Dendritic cell treated with granulocyte-macrophage colony-stimulating factor and Interleukin-4, amounts not matched to agents 40 ng/mL and 50 ng/mL, for 4 days (primary cell): Measurements from ENCODE around the gene SMPD3.

Experiments
- H3K27ac Mint-ChIP-seq: one replicate; pipeline ENCODE4 v1.8.0; 2022; ENCODE audit warnings: mild to moderate bottlenecking, mixed read lengths
- H3K27me3 Mint-ChIP-seq: one replicate; pipeline ENCODE4 v1.8.0; 2022; ENCODE audit warnings: mild to moderate bottlenecking, mixed read lengths
- H3K36me3 Mint-ChIP-seq: one replicate; pipeline ENCODE4 v1.8.0; 2022; ENCODE audit warnings: low read depth, mixed read lengths
- H3K4me1 Mint-ChIP-seq: one replicate; pipeline ENCODE4 v1.8.0; 2022; ENCODE audit warnings: low read depth, mixed read lengths
- H3K4me3 Mint-ChIP-seq: one replicate; pipeline ENCODE4 v1.8.0; 2022; ENCODE audit warnings: mild to moderate bottlenecking, moderate library complexity, mixed read lengths
- H3K9me3 Mint-ChIP-seq: one replicate; pipeline ENCODE4 v1.8.0; 2022; ENCODE audit warnings: mixed read lengths
- intact Hi-C: fragments of 100-400 bp; cut with micrococcal nuclease; formaldehyde crosslinking; loops from one replicate; pipeline ENCODE4 v1.15.0; 2022

SMPD3 gene

DNA sequence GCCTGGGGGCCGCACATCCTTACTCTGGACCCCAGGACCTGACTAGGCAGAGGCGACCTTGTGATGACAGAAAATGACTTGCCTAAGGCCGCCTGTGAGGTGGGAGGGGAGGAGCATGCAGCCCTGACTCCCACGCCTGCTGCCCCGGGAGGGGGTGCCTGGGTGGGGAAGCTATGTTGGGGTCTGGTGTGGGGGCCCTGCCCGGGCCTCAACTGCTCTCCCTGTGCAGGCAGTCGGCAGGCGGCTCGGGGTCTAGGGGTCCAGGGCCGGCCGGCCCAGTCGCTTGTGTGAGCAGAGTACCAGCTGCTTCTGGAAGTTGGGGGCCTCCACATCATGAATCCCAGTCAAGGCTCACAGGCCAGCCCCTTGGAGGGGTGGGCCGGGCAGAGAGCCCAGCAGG, 89.4 kb downstream of the SMPD3 start:
- Mint-ChIP-seq H3K4me3 (no peak overlapping the region), H3K27ac (no peak overlapping the region), H3K9me3 (no peaks in the 10 kb centered on the region), H3K4me1 (peaks cover 30% of the 10 kb centered on the region), H3K27me3 (peaks cover 72% of the 10 kb centered on the region), H3K36me3 (peaks cover 68% of the 10 kb centered on the region)
- intact Hi-C loops = no loop called here

DNA sequence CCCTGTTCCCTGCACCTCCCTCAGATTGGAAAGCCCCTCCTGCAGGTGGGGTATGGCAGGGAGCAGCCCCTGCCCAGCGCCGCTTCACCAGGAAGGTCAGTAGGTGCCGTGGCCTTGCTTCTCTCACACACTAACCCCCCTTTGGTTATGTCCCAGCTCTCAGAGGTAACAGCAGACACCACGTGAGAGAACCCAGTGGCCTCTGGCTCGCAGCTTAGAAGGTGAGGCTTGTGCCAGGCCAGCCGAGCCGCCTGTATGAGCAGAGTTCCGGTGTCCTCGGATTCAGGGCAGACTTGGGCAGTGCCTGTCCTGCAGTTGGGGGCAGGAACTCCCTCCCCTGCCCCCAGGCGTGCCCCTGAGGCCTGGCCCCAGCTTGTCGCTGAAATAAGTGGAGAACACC, 90.4 kb downstream of the SMPD3 start:
- Mint-ChIP-seq H3K36me3 (peaks cover 78% of the 10 kb centered on the region), H3K4me1 (peaks cover 22% of the 10 kb centered on the region), H3K27ac (no peak overlapping the region), H3K9me3 (no peaks in the 10 kb centered on the region), H3K4me3 (no peak overlapping the region), H3K27me3 (peaks cover 67% of the 10 kb centered on the region)
- intact Hi-C loops = no loop called here

DNA sequence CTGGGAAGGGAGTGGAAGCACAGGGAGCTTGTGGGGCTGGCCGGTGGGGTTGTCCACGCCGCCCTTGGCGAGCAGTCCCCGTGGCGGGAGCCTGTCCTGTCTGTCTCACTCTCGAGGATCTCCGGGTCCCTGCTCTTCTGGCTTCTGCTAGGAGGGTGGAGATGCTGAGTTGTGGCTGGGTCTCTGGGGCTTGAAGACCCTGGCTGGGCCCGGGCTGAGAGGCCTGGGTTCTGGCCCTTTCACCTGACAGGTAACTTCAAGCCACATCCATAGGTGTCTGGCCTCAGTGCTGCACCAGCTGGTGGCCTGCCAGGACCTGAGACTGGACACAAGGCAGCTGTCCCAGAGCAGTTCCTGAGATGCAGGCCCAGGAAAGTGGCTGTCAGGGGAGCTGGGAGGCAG, 90.8 kb downstream of the SMPD3 start:
- Mint-ChIP-seq H3K4me3 (no peak overlapping the region), H3K27me3 (peaks cover 65% of the 10 kb centered on the region), H3K4me1 (peaks cover 22% of the 10 kb centered on the region), H3K9me3 (no peaks in the 10 kb centered on the region), H3K27ac (no peak overlapping the region), H3K36me3 (peaks cover 82% of the 10 kb centered on the region)
- intact Hi-C loops = no loop called here

DNA sequence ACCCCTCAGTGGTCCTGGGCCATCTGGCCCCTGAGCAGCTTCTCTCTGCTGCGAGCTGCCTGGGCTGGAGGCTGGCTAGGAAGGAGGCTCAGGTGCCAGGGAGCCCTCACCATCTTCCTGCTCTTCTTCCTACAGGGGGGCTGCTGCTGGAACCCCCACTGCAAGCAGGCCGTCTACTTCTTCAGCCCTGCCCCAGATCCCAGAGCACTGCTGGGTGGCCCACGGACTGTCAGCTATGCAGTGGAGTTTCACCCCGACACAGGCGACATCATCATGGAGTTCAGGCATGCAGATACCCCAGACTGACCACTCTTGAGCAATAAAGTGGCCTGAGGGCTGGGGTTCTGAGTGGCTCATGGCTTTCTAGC, 91.4 kb downstream of the SMPD3 start:
- peaks cover 22% of the 10 kb centered on the region for H3K4me1 Mint-ChIP-seq
- no peaks in the 10 kb centered on the region for H3K9me3 Mint-ChIP-seq
- H3K27ac Mint-ChIP-seq = no peak overlapping the region
- no peak overlapping the region for H3K4me3 Mint-ChIP-seq
- H3K27me3 Mint-ChIP-seq = peaks cover 65% of the 10 kb centered on the region
- H3K36me3 Mint-ChIP-seq = peaks cover 88% of the 10 kb centered on the region
- intact Hi-C loops = no loop called here

DNA sequence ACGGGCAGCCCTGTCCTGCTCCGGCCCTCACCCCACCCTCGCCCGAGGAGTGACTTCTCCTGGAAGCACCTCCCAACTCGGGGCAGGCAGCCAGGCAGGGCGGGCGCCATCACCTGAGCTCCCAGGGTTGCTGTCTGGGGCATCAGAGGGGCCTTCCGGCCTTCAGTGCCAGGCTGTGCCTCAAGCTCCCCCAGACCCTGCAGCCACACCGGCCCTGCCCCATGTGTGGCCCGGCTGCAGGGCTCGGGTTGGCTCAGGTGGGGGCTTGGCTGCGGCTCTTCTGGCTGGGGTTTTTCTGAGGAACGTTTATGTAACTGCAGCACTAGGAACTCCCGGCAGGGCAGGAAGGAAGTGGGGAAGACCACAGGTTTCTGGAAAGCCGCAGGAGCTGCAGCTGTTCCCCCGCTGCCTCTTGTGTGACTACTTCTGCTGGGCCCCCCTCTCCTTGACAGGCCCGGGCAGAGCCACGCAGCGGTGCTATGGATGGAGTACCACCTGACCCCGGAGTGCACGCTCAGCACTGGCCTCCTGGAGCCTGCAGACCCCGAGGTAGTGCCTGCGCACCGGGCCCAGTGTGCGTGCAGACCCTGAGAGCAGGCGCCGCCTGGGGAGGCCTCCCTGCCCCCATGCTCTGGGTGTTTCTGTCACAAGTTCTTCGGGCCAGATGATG, 91.9 kb downstream of the SMPD3 start:
- H3K27ac Mint-ChIP-seq = no peak overlapping the region
- peaks cover 93% of the 10 kb centered on the region for H3K36me3 Mint-ChIP-seq
- peak overlapping the region; percentile 51 for H3K4me3 Mint-ChIP-seq
- intact Hi-C loops = no loop called here
- H3K27me3 Mint-ChIP-seq = peaks cover 61% of the 10 kb centered on the region
- H3K4me1 Mint-ChIP-seq = peaks cover 22% of the 10 kb centered on the region
- H3K9me3 Mint-ChIP-seq = no peaks in the 10 kb centered on the region

DNA sequence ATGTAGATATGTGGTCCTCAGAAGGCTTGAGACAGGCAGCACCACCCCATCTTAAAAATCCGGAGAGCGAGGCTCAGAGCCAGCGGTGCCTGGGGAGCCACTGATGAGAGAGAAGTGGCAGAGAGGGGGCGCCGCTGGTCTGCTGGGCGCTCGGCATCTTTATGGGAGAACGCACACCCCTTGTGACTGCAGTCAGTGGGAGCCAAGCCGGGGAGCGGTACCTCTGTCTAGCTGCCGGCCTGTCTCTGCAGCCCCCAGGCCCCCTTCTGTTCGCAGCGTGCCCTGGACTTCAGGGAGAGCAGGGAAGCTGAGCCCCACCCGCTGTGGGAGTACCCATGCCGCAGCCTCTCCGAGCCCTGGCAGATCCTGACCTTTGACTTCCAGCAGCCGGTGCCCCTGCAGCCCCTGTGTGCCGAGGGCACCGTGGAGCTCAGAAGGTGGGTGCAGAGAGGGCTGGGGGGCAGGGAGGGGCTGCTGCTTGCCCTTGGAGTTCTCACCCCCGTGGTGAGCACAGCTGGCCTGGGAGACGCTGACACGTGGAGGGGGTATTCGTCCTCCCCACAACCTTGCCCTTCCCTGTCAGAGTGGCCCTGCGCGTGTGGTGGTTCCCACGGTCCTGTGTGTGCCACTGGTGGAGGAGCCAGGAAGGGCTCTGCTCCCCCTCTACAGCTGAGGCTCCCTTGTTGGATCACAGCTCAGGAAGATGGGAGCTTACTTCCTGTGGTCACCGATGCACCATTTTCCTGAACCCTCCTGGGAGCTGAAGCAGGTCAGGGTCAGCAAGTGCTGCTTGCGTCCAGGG, 92.7 kb downstream of the SMPD3 start:
- no peak overlapping the region for H3K27ac Mint-ChIP-seq
- H3K4me3 Mint-ChIP-seq = peak overlapping the region; percentile 51
- peaks cover 97% of the 10 kb centered on the region for H3K36me3 Mint-ChIP-seq
- intact Hi-C loops = no loop called here
- H3K9me3 Mint-ChIP-seq = no peaks in the 10 kb centered on the region
- H3K27me3 Mint-ChIP-seq = peaks cover 57% of the 10 kb centered on the region
- peaks cover 22% of the 10 kb centered on the region for H3K4me1 Mint-ChIP-seq

DNA sequence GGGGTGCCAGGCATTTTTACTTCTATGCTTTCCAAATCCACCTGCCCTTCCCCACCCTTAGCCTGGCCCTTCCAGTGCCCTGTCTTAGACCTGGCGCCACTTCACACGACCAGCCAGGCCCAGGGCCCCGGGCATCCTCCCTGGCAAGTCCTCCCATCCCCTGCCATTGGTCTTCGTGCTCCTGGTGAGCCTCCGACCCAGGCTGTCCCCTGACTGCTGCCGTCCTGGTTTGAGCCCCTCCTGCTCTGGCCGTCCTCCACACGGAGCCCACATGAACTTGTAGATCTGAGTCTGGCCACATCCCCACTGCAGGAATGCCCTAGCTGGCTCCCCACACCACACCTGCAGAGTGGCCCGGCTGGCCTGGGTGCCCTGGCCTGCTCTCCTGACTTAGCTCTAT, 93.5 kb downstream of the SMPD3 start:
- Mint-ChIP-seq H3K4me1 (peaks cover 22% of the 10 kb centered on the region), H3K27ac (no peak overlapping the region), H3K4me3 (no peak overlapping the region), H3K36me3 (peaks cover 99% of the 10 kb centered on the region), H3K27me3 (peaks cover 52% of the 10 kb centered on the region), H3K9me3 (no peaks in the 10 kb centered on the region)
- intact Hi-C loops = no loop called here

DNA sequence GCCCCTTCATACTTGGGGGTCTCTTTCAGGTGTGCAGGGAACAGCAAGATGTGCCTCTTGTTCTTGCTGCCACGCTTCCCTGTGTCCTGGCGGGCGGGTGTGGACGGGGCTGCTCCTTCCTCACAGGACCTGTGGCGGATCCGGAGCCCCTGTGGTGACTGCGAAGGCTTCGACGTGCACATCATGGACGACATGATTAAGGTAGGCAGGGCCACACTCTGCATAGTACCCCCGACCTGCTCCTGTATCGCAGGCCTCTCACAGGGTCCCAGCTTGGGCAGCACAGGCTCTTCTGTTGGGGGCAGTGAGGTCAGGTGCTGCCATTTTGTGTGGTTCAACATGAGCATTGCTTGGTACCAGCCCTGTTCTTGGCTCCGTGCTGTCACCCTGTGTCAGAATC, 94.9 kb downstream of the SMPD3 start:
- H3K4me1 Mint-ChIP-seq = peaks cover 22% of the 10 kb centered on the region
- no peak overlapping the region for H3K27ac Mint-ChIP-seq
- H3K9me3 Mint-ChIP-seq = no peaks in the 10 kb centered on the region
- peaks cover 100% of the 10 kb centered on the region for H3K36me3 Mint-ChIP-seq
- intact Hi-C loops = no loop called here
- H3K4me3 Mint-ChIP-seq = no peak overlapping the region
- H3K27me3 Mint-ChIP-seq = peaks cover 45% of the 10 kb centered on the region

DNA sequence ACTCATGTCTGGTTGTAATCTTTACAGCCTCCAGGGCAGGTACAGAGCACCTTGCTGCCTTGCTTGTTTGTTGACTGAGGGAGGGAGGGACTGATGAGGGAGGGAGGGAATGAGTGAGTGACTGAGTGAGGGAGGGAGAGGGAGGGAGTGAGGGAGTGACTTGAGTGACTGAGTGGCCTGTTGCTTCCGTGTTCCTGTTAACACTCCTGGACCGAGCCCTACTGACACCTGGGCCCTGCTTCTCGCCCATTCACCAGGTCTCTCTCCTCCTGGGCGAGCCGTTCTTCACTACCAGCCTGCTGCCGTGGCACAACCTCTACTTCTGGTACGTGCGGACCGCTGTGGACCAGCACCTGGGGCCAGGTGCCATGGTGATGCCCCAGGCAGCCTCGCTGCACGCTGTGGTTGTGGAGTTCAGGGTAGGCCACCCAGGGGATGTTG, 96.3 kb downstream of the SMPD3 start:
- peaks cover 32% of the 10 kb centered on the region for H3K27me3 Mint-ChIP-seq
- no peaks in the 10 kb centered on the region for H3K9me3 Mint-ChIP-seq
- no peak overlapping the region for H3K27ac Mint-ChIP-seq
- intact Hi-C loops = no loop called here
- peaks cover 21% of the 10 kb centered on the region for H3K4me1 Mint-ChIP-seq
- peaks cover 100% of the 10 kb centered on the region for H3K36me3 Mint-ChIP-seq
- H3K4me3 Mint-ChIP-seq = no peak overlapping the region

DNA sequence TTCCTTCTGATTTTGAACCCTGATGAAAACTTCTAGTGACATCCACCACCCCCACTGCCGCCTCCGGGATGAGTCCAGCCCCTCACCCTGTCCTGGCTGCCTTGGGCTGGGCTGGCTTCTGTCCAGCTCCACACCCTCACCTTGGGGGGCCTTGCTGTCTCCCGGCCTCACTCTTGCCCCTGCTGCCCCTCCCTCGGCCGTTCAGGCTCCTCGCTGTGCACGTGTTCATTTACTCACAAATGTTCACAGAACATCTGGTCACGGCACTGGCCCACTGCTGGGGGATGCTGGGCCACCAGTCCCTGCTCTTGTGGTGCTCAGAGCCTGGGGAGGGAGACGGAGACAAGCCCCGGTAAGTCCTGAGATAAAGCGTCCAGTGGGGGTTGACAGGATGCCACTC, 96.8 kb downstream of the SMPD3 start:
- Mint-ChIP-seq H3K27me3 (peaks cover 26% of the 10 kb centered on the region), H3K9me3 (no peaks in the 10 kb centered on the region), H3K27ac (no peak overlapping the region), H3K4me3 (no peak overlapping the region), H3K36me3 (peaks cover 100% of the 10 kb centered on the region), H3K4me1 (peaks cover 15% of the 10 kb centered on the region)
- intact Hi-C loops = no loop called here

DNA sequence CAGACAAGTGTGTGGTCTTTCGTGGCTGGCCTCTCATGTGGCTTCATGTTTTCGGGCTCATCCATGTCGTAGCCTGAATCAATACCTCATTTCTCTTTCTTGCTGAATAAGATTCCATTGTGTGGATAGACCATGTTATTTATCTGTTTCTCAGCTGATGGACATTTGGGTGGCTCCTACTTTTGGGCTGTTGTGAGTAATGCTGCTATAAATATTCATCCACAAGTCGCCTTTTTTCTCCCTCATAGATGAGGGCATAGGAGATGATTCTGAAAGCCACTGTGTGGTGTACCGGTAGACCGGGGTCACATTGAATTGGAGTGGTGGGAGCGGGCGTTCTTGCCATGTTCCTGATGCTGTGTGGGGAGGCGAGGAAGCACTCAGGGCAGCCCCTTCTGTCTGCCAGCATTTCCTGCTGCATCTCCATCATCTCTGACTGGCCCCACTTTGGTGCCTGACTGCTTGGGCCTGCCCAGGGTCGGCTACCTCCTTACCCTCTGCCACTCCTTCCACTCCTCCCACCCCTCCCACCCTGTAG, 97.4 kb downstream of the SMPD3 start:
- Mint-ChIP-seq H3K4me1 (peaks cover 10% of the 10 kb centered on the region), H3K27ac (no peak overlapping the region), H3K4me3 (no peak overlapping the region), H3K9me3 (no peaks in the 10 kb centered on the region), H3K27me3 (peaks cover 20% of the 10 kb centered on the region), H3K36me3 (peaks cover 100% of the 10 kb centered on the region)
- intact Hi-C loops = no loop called here

DNA sequence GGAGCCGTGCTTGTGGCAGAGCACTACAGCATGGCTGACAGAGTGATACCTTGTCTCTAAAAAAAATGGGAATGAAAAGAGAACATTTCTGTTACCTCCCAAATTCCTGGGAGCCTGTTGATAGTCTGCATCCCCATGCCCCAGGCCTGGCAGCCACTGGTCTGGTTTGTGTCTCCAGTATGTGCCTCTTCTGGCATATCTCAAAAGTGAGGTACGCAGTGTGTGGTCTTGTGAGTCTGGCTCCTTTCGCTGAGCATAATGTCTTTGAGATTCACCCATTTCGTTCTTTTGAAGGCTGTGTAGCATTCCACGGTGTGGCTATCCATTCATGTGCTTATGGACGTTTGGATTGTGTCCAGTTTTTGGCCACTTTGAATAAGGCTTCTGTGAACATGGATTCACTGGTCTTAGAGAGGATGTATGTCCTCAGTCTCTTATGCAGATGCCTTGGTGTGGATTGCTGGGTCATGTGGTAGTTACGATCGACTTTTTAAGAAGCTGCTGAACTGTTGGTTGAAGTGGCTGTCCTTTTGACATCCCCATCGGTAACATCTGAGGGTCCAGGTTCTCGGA, 98.4 kb downstream of the SMPD3 start:
- H3K4me3 Mint-ChIP-seq = no peak overlapping the region
- H3K27me3 Mint-ChIP-seq = peaks cover 11% of the 10 kb centered on the region
- H3K36me3 Mint-ChIP-seq = peaks cover 100% of the 10 kb centered on the region
- intact Hi-C loops = no loop called here
- no peaks in the 10 kb centered on the region for H3K9me3 Mint-ChIP-seq
- no peak overlapping the region for H3K27ac Mint-ChIP-seq
- H3K4me1 Mint-ChIP-seq = peaks cover under 1% of the 10 kb centered on the region

DNA sequence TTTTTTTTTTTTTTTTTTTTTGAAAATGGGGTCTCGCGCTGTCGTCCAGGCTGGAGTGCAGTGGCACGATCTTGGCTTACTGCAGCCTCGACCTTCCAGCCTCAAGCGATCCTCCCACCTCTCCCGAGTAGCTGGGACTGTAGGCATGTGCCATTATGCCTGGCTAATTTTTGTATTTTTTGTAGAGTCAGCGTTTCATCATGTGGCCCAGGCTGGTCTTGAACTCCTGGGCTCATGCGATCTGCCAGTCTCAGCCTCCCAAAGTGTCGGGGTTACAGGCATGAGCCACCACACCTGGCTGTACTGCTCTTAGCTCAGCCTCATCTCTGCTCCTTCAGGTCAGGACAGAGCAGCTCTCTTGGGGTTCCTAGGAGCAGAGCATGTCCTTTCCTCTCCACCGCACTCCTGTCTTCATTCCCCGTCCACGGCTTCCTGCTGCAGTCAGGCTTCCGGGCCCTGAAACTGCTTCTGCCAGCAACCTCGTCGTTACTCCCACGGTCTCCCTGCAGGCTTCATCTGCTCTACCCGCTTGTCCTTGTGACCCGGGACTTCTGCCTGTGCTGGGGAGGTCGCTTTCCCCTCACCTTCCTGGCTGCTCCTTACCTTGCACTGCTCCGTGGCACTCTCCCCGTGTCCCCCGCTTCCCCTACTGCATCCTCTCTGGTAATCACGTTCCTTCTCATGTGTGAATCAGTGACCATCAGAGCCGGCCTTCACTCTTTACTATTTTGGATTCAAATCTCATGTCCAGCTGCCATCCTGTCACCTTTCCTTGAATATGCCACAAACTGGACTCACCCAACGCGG, 99.5 kb downstream of the SMPD3 start:
- peaks cover 97% of the 10 kb centered on the region for H3K36me3 Mint-ChIP-seq
- no peak overlapping the region for H3K4me3 Mint-ChIP-seq
- H3K9me3 Mint-ChIP-seq = no peaks in the 10 kb centered on the region
- H3K27ac Mint-ChIP-seq = no peak overlapping the region
- H3K27me3 Mint-ChIP-seq = peaks cover 3% of the 10 kb centered on the region
- no peaks in the 10 kb centered on the region for H3K4me1 Mint-ChIP-seq
- intact Hi-C loops = no loop called here

DNA sequence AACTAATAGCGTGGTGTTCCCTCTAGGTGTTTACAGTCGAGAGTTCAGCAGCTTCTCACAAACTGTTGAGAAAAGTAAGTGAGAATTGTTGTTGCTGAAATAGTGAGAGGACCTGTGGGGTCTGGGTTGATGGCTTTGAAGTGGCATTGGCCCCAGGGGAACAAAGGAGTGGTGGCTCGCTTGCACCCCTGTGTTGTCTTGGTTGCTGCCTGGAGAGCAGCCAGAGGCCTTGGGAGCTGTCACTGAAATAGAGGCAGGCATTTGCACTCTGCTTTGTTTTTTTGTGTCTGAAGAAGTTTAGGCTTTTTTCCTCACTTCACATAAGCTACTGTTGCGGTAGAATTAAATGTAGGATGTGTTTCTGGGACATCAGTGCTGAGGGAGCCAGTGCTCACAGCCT, 100.7 kb downstream of the SMPD3 start:
- Mint-ChIP-seq H3K27me3 (no peaks in the 10 kb centered on the region), H3K4me1 (no peaks in the 10 kb centered on the region), H3K36me3 (peaks cover 97% of the 10 kb centered on the region), H3K27ac (no peak overlapping the region), H3K9me3 (no peaks in the 10 kb centered on the region), H3K4me3 (no peak overlapping the region)
- intact Hi-C loops = no loop called here
